ENCODE data around the gene PLXNB1. TPM values are rescaled to one million over a fixed set of nuclear protein-coding genes. Genes with fewer than 3 reads are reported as not detected.

Gene PLXNB1
- polyA plus RNA-seq, 6 donors from 2014 or later: 0.03 to 0.37 TPM; not detected in 4

- Mint-ChIP-seq H3K36me3 (no peaks in the 10 kb centered on the region), H3K27ac (no peak overlapping the region), H3K9me3 (no peaks in the 10 kb centered on the region), H3K27me3 (peaks cover 7 to 26% (median 13%) of the 10 kb centered on the region in 3 donors), H3K4me1 (no peaks in the 10 kb centered on the region), H3K4me3 (no peak overlapping the region)
- DNase-seq: no peak
- ATAC-seq (ENCODE audit: low read depth in 2 of 2): no peak
These were observed 31.0 kb downstream of the PLXNB1 start for GRCh38 chr3:48398701-48399386.

DNA sequence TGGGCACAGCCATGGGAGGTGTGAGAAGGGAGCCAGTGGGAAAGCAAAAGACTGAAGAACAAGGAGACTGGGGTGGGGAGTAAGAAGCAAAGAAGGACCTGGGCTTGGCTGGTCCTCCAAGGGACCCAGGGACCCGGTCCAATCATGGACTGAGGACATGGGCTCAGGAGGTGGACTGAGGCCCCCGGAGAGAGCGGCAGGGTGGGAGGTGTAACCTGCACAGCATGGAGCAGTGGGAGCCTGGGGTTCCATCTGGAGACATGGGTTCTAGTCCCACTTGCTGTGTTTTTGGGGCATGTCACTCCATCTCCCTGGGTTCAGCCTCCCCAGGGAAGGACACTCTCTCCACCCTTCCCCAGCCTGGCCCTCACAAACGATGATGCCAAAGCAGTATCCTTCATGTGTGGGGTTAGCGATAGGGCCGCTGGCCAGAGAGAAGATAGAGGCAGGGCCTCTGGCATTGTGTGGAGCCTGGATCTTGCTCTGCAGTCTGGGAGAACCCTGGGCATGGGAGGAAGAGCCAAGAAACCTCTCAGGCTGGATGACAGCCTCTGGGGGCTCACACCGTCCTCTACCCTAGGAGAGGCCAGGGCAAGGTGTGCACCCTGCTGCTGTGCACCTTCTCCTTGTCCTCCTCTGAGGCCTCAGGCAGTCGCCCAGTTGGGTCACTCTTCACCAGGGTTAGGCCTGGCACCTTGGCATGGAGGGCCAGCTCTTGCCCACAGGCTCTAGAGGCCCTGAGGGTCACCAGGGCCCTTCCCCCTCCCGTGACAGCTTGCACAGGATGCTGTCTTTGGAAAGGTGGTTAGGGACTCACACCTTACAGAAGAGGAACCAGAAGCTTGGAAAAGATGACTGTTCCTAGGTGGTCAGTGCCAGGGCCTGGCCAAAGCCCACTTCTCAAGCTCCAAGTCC, 31.9 kb downstream of the PLXNB1 start:
- H3K9me3 Mint-ChIP-seq: no peaks in the 10 kb centered on the region
- DNase-seq (no peak), ATAC-seq (ENCODE audit: low read depth in 2 of 2) (no peak)
- H3K36me3 Mint-ChIP-seq: no peaks in the 10 kb centered on the region
- peaks cover 7 to 30% (median 19%) of the 10 kb centered on the region in 3 donors for H3K27me3 Mint-ChIP-seq
- no peak overlapping the region for H3K4me3 Mint-ChIP-seq
- no peaks in the 10 kb centered on the region for H3K4me1 Mint-ChIP-seq
- H3K27ac Mint-ChIP-seq: no peak overlapping the region

DNA sequence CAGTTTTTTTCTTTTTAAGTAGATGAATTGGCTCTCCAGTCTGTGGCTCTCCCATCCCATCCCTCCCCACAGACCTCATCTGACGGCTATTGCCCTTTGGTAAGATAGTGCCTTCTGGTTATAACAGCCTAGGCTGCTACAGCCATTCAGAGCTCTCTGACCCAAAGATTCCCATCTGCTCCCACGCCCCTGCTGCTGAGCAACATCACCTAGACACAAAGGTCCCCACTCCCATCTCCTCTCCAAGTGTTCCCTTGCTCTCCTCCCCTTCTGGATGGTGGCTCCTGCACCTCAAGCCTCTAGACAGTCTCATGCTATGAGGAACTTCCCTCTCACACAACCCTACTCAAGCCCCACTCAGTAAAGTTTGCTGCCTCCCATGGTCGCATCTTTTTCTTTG, 34.2 kb downstream of the PLXNB1 start:
- H3K36me3 Mint-ChIP-seq: no peaks in the 10 kb centered on the region
- no peaks in the 10 kb centered on the region for H3K4me1 Mint-ChIP-seq
- no peak for ATAC-seq (ENCODE audit: low read depth in 2 of 2)
- no peak overlapping the region for H3K27ac Mint-ChIP-seq
- no peaks in the 10 kb centered on the region for H3K9me3 Mint-ChIP-seq
- no peak for DNase-seq
- no peak overlapping the region for H3K4me3 Mint-ChIP-seq
- peaks cover 18 to 34% (median 26%) of the 10 kb centered on the region in 3 donors for H3K27me3 Mint-ChIP-seq

- Mint-ChIP-seq H3K9me3 (no peaks in the 10 kb centered on the region), H3K4me1 (no peaks in the 10 kb centered on the region), H3K36me3 (no peaks in the 10 kb centered on the region), H3K27me3 (peaks cover 18 to 31% (median 26%) of the 10 kb centered on the region in 3 donors), H3K27ac (no peak overlapping the region), H3K4me3 (no peak overlapping the region)
- no peak for DNase-seq
- ATAC-seq (ENCODE audit: low read depth in 2 of 2): no peak
These were observed 35.5 kb downstream of the PLXNB1 start for GRCh38 chr3:48394391-48394790.

DNA sequence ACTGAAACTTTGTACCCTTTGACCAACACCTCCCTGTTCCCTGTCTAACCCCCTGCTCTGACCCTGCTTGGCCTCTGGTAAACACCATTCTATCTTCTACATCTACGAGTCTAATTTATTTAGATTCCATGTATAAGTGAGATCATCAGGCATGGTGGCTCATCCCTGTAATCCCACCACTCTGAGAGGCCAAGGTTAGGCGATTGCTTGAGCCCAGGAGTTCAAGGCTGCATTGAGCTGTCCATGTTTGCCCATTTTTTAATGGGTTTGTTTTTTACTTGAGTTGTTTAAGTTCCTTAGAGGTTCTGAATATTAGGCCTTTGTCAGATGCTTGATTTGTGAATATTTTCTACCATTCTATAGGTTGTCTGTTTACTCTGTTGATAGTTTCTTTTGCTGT, 40.9 kb downstream of the PLXNB1 start:
- H3K9me3 Mint-ChIP-seq: peaks cover 0 to 11% (median 0%) of the 10 kb centered on the region in 7 donors
- H3K4me1 Mint-ChIP-seq: no peaks in the 10 kb centered on the region
- H3K36me3 Mint-ChIP-seq: no peaks in the 10 kb centered on the region
- DNase-seq (no peak), ATAC-seq (ENCODE audit: low read depth in 2 of 2) (no peak)
- H3K4me3 Mint-ChIP-seq: no peak overlapping the region
- H3K27ac Mint-ChIP-seq: no peak overlapping the region
- H3K27me3 Mint-ChIP-seq: peaks cover 11 to 28% (median 21%) of the 10 kb centered on the region in 3 donors

DNA sequence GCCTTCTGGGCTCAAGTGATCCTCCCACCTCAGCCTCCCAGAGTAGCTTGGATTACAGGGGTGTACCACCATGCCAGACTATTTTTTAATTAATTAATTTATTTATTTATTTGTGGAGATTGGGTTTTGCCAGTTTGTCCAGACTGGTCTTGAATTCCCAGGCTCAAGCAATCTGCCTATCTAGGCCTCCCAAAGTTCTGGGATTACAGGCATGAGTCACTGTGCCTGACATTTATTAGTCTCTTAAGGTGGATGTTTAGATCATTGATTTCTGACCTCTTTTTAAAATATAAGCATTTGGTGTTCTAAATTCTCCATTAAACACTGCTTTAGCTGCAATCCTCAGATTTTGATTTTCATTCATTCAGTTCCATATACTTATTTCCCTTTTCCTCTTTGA, 42.3 kb downstream of the PLXNB1 start:
- no peak for DNase-seq
- peaks cover 10 to 20% (median 11%) of the 10 kb centered on the region in 3 donors for H3K27me3 Mint-ChIP-seq
- H3K27ac Mint-ChIP-seq: peak overlapping the region in 1 of 6 donors; percentile 21
- H3K4me3 Mint-ChIP-seq: no peak overlapping the region
- H3K9me3 Mint-ChIP-seq: peaks cover 0 to 11% (median 0%) of the 10 kb centered on the region in 7 donors
- no peaks in the 10 kb centered on the region for H3K4me1 Mint-ChIP-seq
- no peak for ATAC-seq (ENCODE audit: low read depth in 2 of 2)
- H3K36me3 Mint-ChIP-seq: no peaks in the 10 kb centered on the region

DNA sequence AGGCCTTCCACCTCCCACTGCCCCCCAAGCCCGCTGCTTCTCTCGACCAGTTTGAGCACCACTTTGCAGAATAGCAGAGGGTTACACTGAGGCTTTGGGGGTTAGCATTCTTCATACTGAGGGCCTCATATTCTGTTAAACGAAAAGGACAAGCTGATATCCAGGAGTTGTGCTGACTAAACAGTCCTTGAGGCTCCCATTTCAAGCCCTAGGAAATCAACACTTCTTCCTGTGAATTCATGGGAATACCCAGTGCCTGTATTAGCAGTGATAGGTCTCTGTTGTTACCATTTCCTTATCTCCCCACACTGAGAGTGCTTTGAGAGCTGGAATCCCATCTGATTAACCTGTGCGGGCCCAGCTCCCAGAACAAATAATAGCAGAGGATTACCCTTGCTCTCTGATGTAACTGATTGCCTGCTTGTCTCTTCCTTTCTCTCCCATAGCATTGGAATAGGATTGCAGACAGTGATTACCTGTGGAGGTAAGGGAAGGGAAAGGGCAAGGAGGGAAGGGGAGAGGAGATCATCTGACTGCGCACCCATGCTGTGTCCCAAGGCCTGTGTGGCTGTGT, 56.9 kb downstream of the PLXNB1 start:
- Mint-ChIP-seq H3K36me3 (no peaks in the 10 kb centered on the region), H3K4me1 (no peaks in the 10 kb centered on the region), H3K27me3 (peaks cover 0 to 6% (median 0%) of the 10 kb centered on the region in 3 donors), H3K9me3 (peaks cover 0 to 2% (median 0%) of the 10 kb centered on the region in 7 donors), H3K4me3 (no peak overlapping the region), H3K27ac (no peak overlapping the region)
- ATAC-seq (ENCODE audit: low read depth in 2 of 2): no peak
- DNase-seq: no peak

- Mint-ChIP-seq H3K36me3 (no peaks in the 10 kb centered on the region), H3K4me1 (no peaks in the 10 kb centered on the region), H3K27ac (no peak overlapping the region), H3K27me3 (peaks cover 0 to 6% (median 0%) of the 10 kb centered on the region in 3 donors), H3K4me3 (no peak overlapping the region), H3K9me3 (peaks cover 0 to 2% (median 0%) of the 10 kb centered on the region in 7 donors)
- no peak for DNase-seq
- ATAC-seq (ENCODE audit: low read depth in 2 of 2): no peak
These were observed 57.5 kb downstream of the PLXNB1 start for GRCh38 chr3:48372377-48372770.

DNA sequence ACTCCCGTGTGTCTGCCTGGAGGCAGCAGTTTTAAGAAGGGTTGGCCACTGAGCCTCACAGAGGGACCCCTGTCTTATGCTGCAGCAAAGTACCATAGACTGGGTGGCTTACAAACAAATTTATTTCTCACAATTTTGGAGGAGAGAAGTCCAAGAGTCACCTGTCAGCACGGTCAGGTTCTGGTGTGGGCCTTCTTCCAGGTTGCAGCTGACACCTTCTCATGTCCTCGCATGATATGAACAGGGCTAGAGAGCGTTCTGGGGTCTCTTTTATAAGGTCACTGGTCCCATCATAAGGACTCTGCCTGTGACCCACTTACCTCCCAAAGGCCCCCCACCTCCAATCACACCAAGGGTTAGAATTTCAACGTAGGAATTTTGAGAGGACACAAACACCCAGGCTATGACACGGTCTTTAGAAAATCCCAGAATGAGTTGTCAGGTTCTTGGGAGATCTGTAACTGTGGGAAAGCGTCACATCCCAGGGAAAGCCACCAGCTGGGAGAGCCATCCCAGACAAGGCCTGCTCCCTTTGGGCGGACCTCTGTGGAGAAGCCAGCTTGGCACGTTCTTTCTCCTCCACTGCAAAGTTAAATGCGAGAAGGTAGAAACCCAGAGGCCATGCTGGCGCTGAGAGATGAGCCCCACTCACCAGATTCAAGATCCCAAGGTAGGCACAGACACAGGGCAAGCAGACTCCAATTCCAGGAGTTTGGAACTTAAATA, 58.1 kb downstream of the PLXNB1 start, which contains the start of gene FBXW12:
FBXW12 (plus strand) TSS at position 569 of the 726 bp plus-strand sequence. CDS start 549 bp downstream, outside the sequence.
- peaks cover 0 to 5% (median 0%) of the 10 kb centered on the region in 3 donors for H3K27me3 Mint-ChIP-seq
- H3K4me1 Mint-ChIP-seq: no peaks in the 10 kb centered on the region
- no peak for ATAC-seq (ENCODE audit: low read depth in 2 of 2)
- no peaks in the 10 kb centered on the region for H3K36me3 Mint-ChIP-seq
- H3K27ac Mint-ChIP-seq: no peak within 1 kb of the TSS
- peak within 1 kb of the TSS in 1 of 8 donors; percentile 7 for H3K4me3 Mint-ChIP-seq
- peaks cover 0 to 2% (median 0%) of the 10 kb centered on the region in 7 donors for H3K9me3 Mint-ChIP-seq
- DNase-seq: no peak

- Mint-ChIP-seq H3K36me3 (no peaks in the 10 kb centered on the region), H3K9me3 (peaks cover 0 to 2% (median 0%) of the 10 kb centered on the region in 7 donors), H3K27ac (no peak overlapping the region), H3K27me3 (no peaks in the 10 kb centered on the region), H3K4me1 (no peaks in the 10 kb centered on the region), H3K4me3 (no peak overlapping the region)
- no peak for DNase-seq
- ATAC-seq (ENCODE audit: low read depth in 2 of 2): no peak
These were observed 59.6 kb downstream of the PLXNB1 start for GRCh38 chr3:48370333-48370713.

GRCh38 chr3:48369693-48370332, 60.1 kb downstream of the PLXNB1 start:
- H3K9me3 Mint-ChIP-seq: peaks cover 0 to 2% (median 0%) of the 10 kb centered on the region in 7 donors
- DNase-seq (no peak), ATAC-seq (ENCODE audit: low read depth in 2 of 2) (no peak)
- H3K4me1 Mint-ChIP-seq: no peaks in the 10 kb centered on the region
- H3K36me3 Mint-ChIP-seq: no peaks in the 10 kb centered on the region
- H3K27me3 Mint-ChIP-seq: no peaks in the 10 kb centered on the region
- H3K4me3 Mint-ChIP-seq: peak overlapping the region in 1 of 8 donors; percentile 57
- H3K27ac Mint-ChIP-seq: peak overlapping the region in 1 of 6 donors; percentile 17

GRCh38 chr3:48367201-48367600, 62.7 kb downstream of the PLXNB1 start:
- ATAC-seq (ENCODE audit: low read depth in 2 of 2): no peak
- H3K36me3 Mint-ChIP-seq: peaks cover 0 to 3% of the 10 kb centered on the region in 2 donors
- DNase-seq: no peak
- H3K27me3 Mint-ChIP-seq: peaks cover 0 to 9% (median under 1%) of the 10 kb centered on the region in 3 donors
- peaks cover 0 to 6% (median 3%) of the 10 kb centered on the region in 7 donors for H3K9me3 Mint-ChIP-seq
- H3K4me1 Mint-ChIP-seq: no peaks in the 10 kb centered on the region
- no peak overlapping the region for H3K27ac Mint-ChIP-seq
- H3K4me3 Mint-ChIP-seq: no peak overlapping the region
